CD14-positive monocyte (primary cell): ENCODE data around the gene CNOT4. TPM values are rescaled to one million over a fixed set of nuclear protein-coding genes. Genes with fewer than 3 reads are reported as not detected.
"Not testable (repeated sequence)": the region's sequence is repeated elsewhere in the genome, so short reads cannot be mapped to it uniquely, and the experiment has no call there.

ENCODE experiments used
- DNase-seq, 3 donors: peaks; one replicate each; pipeline ENCODE4 v3.0.0-alpha.2; 2011 to 2022
- H2AFZ ChIP-seq: 2 replicates; pipeline ENCODE4 v1.6.0; 2012; ENCODE audit warnings: mild to moderate bottlenecking, low read depth, low read length, inconsistent platforms; ENCODE audit not compliant: insufficient read depth, poor library complexity, severe bottlenecking
- H3K27ac ChIP-seq, 2 donors: 1 replicate in 1 of 2; 2 replicates in 1 of 2; pipeline ENCODE4 v1.5.1; 2012 to 2013; ENCODE audit warnings: low read length in 2 of 2, control low read depth in 1 of 2, inconsistent platforms in 1 of 2, low read depth in 1 of 2, mild to moderate bottlenecking in 1 of 2
- H3K27me3 ChIP-seq, 2 donors: one replicate each; pipeline versions ENCODE4 v1.6.0 to v1.6.1; 2011 to 2013; ENCODE audit warnings: low read length in 2 of 2; ENCODE audit not compliant: control insufficient read depth in 2 of 2, insufficient read depth in 2 of 2
- H3K36me3 ChIP-seq, 2 donors: replicated peaks in 1 of 2; 1 replicate in 1 of 2; 2 replicates in 1 of 2; pipeline versions ENCODE4 v1.5.1 to v1.6.1; 2012 to 2013; ENCODE audit warnings: low read length in 2 of 2, control low read depth in 1 of 2, inconsistent platforms in 1 of 2, mild to moderate bottlenecking in 1 of 2; ENCODE audit not compliant: insufficient read depth in 2 of 2, control insufficient read depth in 1 of 2
- H3K4me1 ChIP-seq, 2 donors: 1 replicate in 1 of 2; 2 replicates in 1 of 2; pipeline versions ENCODE4 v1.5.1 to v1.6.1; 2012 to 2013; ENCODE audit warnings: low read length in 2 of 2, control low read depth in 1 of 2, inconsistent platforms in 1 of 2, mild to moderate bottlenecking in 1 of 2, moderate library complexity in 1 of 2; ENCODE audit not compliant: insufficient read depth in 2 of 2, control insufficient read depth in 1 of 2
- H3K4me2 ChIP-seq: replicated peaks from 2 replicates; pipeline ENCODE3; 2012; ENCODE audit warnings: low read length, moderate library complexity, mild to moderate bottlenecking; ENCODE audit not compliant: poor library complexity, severe bottlenecking; ENCODE audit errors: extremely low read depth
- H3K4me3 ChIP-seq, 3 experiments: fragments of 200-600 bp in 1 of 3; sonication (generic) in 1 of 3; replicated peaks in 1 of 3; 1 replicate in 2 of 3; 2 replicates in 1 of 3; pipeline ENCODE4 v1.5.1; 2011 to 2013; ENCODE audit warnings: low read length in 3 of 3, mild to moderate bottlenecking in 3 of 3, control low read depth in 2 of 3, low read depth in 2 of 3, inconsistent platforms in 1 of 3, moderate library complexity in 1 of 3
- H3K79me2 ChIP-seq: 2 replicates; pipeline ENCODE4 v1.6.0; 2012; ENCODE audit warnings: mild to moderate bottlenecking, control low read depth, inconsistent platforms, low read length, moderate library complexity; ENCODE audit not compliant: insufficient read depth
- H3K9ac ChIP-seq: 2 replicates; pipeline ENCODE4 v1.6.0; 2017; ENCODE audit warnings: low read length, mild to moderate bottlenecking; ENCODE audit not compliant: insufficient read depth, poor library complexity, severe bottlenecking
- H3K9me3 ChIP-seq, 2 donors: replicated peaks in 1 of 2; 1 replicate in 1 of 2; 2 replicates in 1 of 2; pipeline versions ENCODE4 v1.5.1 to v1.6.1; 2012 to 2013; ENCODE audit warnings: low read length in 2 of 2, control low read depth in 1 of 2; ENCODE audit not compliant: control insufficient read depth in 1 of 2, insufficient read depth in 1 of 2
- H4K20me1 ChIP-seq: 2 replicates; pipeline ENCODE4 v1.6.0; 2012; ENCODE audit warnings: mild to moderate bottlenecking, low read length, control low read depth, moderate library complexity; ENCODE audit not compliant: insufficient read depth
- H3K27ac Mint-ChIP-seq, 7 donors: one replicate each; pipeline ENCODE4 v1.8.0; 2020; ENCODE audit warnings: mild to moderate bottlenecking in 7 of 7, mixed read lengths in 7 of 7, moderate library complexity in 6 of 7, inconsistent platforms in 2 of 7
- H3K27me3 Mint-ChIP-seq, 3 donors: one replicate each; pipeline ENCODE4 v1.8.0; 2021 to 2022; ENCODE audit warnings: low read depth in 3 of 3, mild to moderate bottlenecking in 3 of 3, mixed read lengths in 3 of 3, moderate library complexity in 3 of 3, inconsistent platforms in 1 of 3
- H3K36me3 Mint-ChIP-seq, 2 donors: one replicate each; pipeline ENCODE4 v1.8.0; 2020; ENCODE audit warnings: mixed read lengths in 2 of 2, inconsistent platforms in 1 of 2, mild to moderate bottlenecking in 1 of 2
- H3K4me1 Mint-ChIP-seq: one replicate; pipeline ENCODE4 v1.8.0; 2020; ENCODE audit warnings: mild to moderate bottlenecking, mixed read lengths
- H3K4me3 Mint-ChIP-seq, 2 donors: one replicate each; pipeline ENCODE4 v1.8.0; 2020; ENCODE audit warnings: mild to moderate bottlenecking in 2 of 2, mixed read lengths in 2 of 2, moderate library complexity in 1 of 2
- H3K9me3 Mint-ChIP-seq, 7 donors: one replicate each; pipeline ENCODE4 v1.8.0; 2020 to 2022; ENCODE audit warnings: mixed read lengths in 7 of 7, mild to moderate bottlenecking in 6 of 7, moderate library complexity in 6 of 7, inconsistent platforms in 2 of 7
- CTCF ChIP-seq: fragments of 200-600 bp; IDR thresholded peaks from one replicate; pipeline ENCODE4 v1.8.0; 2022; ENCODE audit warnings: antibody characterized with exemption, mild to moderate bottlenecking
- WGBS: methylation state at CpG from one replicate; pipeline ENCODE4 v1.1.5; 2013; ENCODE audit warnings: missing lambda C conversion rate; ENCODE audit not compliant: insufficient coverage; 5-methylcytosine and 5-hydroxymethylcytosine counted together
- intact Hi-C, 2 donors: fragments of 100-400 bp; cut with micrococcal nuclease; formaldehyde crosslinking; loops; one replicate each; pipeline versions ENCODE4 v1.15.0 to v1.15.1; 2023
- polyA plus RNA-seq, 3 donors: library from polyadenylated mRNA; depleted of rRNA in 1 of 3; unstranded in 2 of 3; stranded (reverse) in 1 of 3; fragments of 300-500 nt in 2 of 3; fragments of >200 nt in 1 of 3; fragmentation: Illumina TruSeq in 2 of 3; gene quantifications; 1 replicate in 2 of 3; 2 replicates in 1 of 3; pipeline ENCODE4 v1.2.3, GENCODE V29; 2012 to 2021

CNOT4 gene
- polyA plus RNA-seq, 3 donors, result 4.3 to 7.9 (median 6.3) TPM

GRCh38 chr7:135322571-135323340 is 187.1 kb downstream of the CNOT4 start:
- Mint-ChIP-seq H3K9me3 (peaks cover 0 to 7% (median 1%) of the 10 kb centered on the region in 7 donors), H3K27me3 (no peaks in the 10 kb centered on the region), H3K27ac (no peak overlapping the region), H3K36me3 (no peaks in the 10 kb centered on the region), H3K4me3 (no peak overlapping the region), H3K4me1 (peaks cover 2% of the 10 kb centered on the region)
- Histone ChIP-seq H3K9me3 (no peaks in the 10 kb centered on the region), H3K4me1 (no peaks in the 10 kb centered on the region), H3K27me3 (no peaks in the 10 kb centered on the region), H3K4me3 (no peak overlapping the region), H2AFZ (no peak overlapping the region), H3K9ac (no peak overlapping the region), H3K79me2 (no peaks in the 10 kb centered on the region), H4K20me1 (no peaks in the 10 kb centered on the region), H3K36me3 (no peaks in the 10 kb centered on the region), H3K27ac (no peak overlapping the region), H3K4me2 (no peak overlapping the region)
- intact Hi-C loops, result no loop called here
- DNase-seq, result no peak
- TF ChIP-seq CTCF, result no peak
- WGBS, result 100% methylated on average over 1 of the region's 1 CpG

- TF ChIP-seq CTCF, result no peak
- peaks cover 0 to 1% (median 0%) of the 10 kb centered on the region in 3 donors for H3K27me3 Mint-ChIP-seq
Observed at GRCh38 chr7:135321556-135321955, 188.3 kb downstream of the CNOT4 start.

GRCh38 chr7:135320953-135321352 is 188.9 kb downstream of the CNOT4 start:
- H3K27me3 ChIP-seq, H3K36me3 ChIP-seq, H3K4me3 ChIP-seq, H3K4me1 ChIP-seq, H3K4me1 Mint-ChIP-seq, H3K9ac ChIP-seq, H3K27ac Mint-ChIP-seq, H4K20me1 ChIP-seq, H3K79me2 ChIP-seq, H3K27me3 Mint-ChIP-seq, H3K27ac ChIP-seq, H3K36me3 Mint-ChIP-seq, DNase-seq, H3K4me2 ChIP-seq, H2AFZ ChIP-seq, H3K4me3 Mint-ChIP-seq, H3K9me3 Mint-ChIP-seq, intact Hi-C loops, H3K9me3 ChIP-seq: not testable (repeated sequence)
- 100% methylated on average over 3 of the region's 6 CpGs for WGBS

More at GRCh38 chr7:135321556-135321955, 188.3 kb downstream of the CNOT4 start:
- Mint-ChIP-seq H3K4me3 (no peak overlapping the region), H3K27ac (peak overlapping the region in 1 of 7 donors; percentile 25), H3K9me3 (peaks cover 0 to 7% (median 1%) of the 10 kb centered on the region in 7 donors), H3K4me1 (peaks cover 2% of the 10 kb centered on the region), H3K36me3 (no peaks in the 10 kb centered on the region)
- Histone ChIP-seq H3K9me3 (no peaks in the 10 kb centered on the region), H3K79me2 (no peaks in the 10 kb centered on the region), H2AFZ (no peak overlapping the region), H3K9ac (no peak overlapping the region), H3K27me3 (no peaks in the 10 kb centered on the region), H3K4me2 (no peak overlapping the region), H3K4me3 (no peak overlapping the region), H3K27ac (no peak overlapping the region), H3K4me1 (no peaks in the 10 kb centered on the region), H3K36me3 (no peaks in the 10 kb centered on the region), H4K20me1 (no peaks in the 10 kb centered on the region)
- WGBS, result 43% methylated on average over 4 of the region's 4 CpGs
- DNase-seq, result no peak
- intact Hi-C loops, result no loop called here
